Thymus (tissue), 11 donors: ENCODE measurements around the gene CUL3. TPM values are rescaled to one million over a fixed set of nuclear protein-coding genes. Genes with fewer than 3 reads are reported as not detected.
A peak's percentile ranks its signal among the peaks of the same experiment; 100 is the strongest.

ENCODE experiments used
- DNase-seq, 9 donors: peaks; one replicate each; pipeline ENCODE4 v3.0.0-alpha.2; 2013; ENCODE audit warnings: low spot score in 9 of 9, low read depth in 6 of 9, missing footprints in 1 of 9
- H3K27ac ChIP-seq, 2 donors: one replicate each; pipeline ENCODE4 v1.5.1; 2013; ENCODE audit warnings: control low read depth in 1 of 2, low read depth in 1 of 2, low read length in 1 of 2, mild to moderate bottlenecking in 1 of 2, moderate library complexity in 1 of 2
- H3K27me3 ChIP-seq, 2 donors: one replicate each; pipeline ENCODE4 v1.5.1; 2013; ENCODE audit warnings: low read length in 1 of 2; ENCODE audit not compliant: control insufficient read depth in 2 of 2, insufficient read depth in 1 of 2
- H3K36me3 ChIP-seq, 2 donors: one replicate each; pipeline ENCODE4 v1.5.1; 2013; ENCODE audit warnings: low read length in 1 of 2, mild to moderate bottlenecking in 1 of 2, moderate library complexity in 1 of 2; ENCODE audit not compliant: control insufficient read depth in 2 of 2, insufficient read depth in 2 of 2
- H3K4me1 ChIP-seq, 2 donors: one replicate each; pipeline ENCODE4 v1.5.1; 2013; ENCODE audit warnings: low read length in 2 of 2; ENCODE audit not compliant: control insufficient read depth in 2 of 2, insufficient read depth in 2 of 2
- H3K4me3 ChIP-seq, 2 donors: one replicate each; pipeline ENCODE4 v1.5.1; 2013; ENCODE audit warnings: low read length in 2 of 2, control low read depth in 1 of 2, mild to moderate bottlenecking in 1 of 2
- H3K9me3 ChIP-seq, 2 donors: one replicate each; pipeline ENCODE4 v1.5.1; 2013; ENCODE audit warnings: low read length in 1 of 2, mild to moderate bottlenecking in 1 of 2; ENCODE audit not compliant: control insufficient read depth in 2 of 2, insufficient read depth in 1 of 2
- WGBS: extraction: QIAGEN DNeasy Blood & Tissue Kit; methylation state at CpG from one replicate; pipeline ENCODE4 v1.1.7; 2013; 5-methylcytosine and 5-hydroxymethylcytosine counted together
- polyA plus RNA-seq: library from polyadenylated mRNA; stranded (reverse); fragments of 200-250 nt; gene quantifications from one replicate; pipeline ENCODE4 v1.2.3, GENCODE V29; 2013
- total RNA-seq: library from RNA; stranded (reverse); fragments of 120-200 nt; gene quantifications from one replicate; pipeline ENCODE4 v1.2.4, GENCODE V29; 2013
- donor health status: healthy.

CUL3 gene
- total and polyA plus RNA-seq, 2 donors = 67.3 to 134 TPM

GRCh38 chr2:224574423-224575084 lies 10.6 kb downstream of the CUL3 start:
- H3K36me3 ChIP-seq = no peaks in the 10 kb centered on the region
- peak in 5 of 9 donors; percentile 31 to 67 (median 35) for DNase-seq
- WGBS = 40% methylated on average over 3 of the region's 3 CpGs
- H3K4me3 ChIP-seq = no peak overlapping the region
- H3K4me1 ChIP-seq = peaks cover 18 to 23% of the 10 kb centered on the region in 2 donors
- peak overlapping the region in 1 of 2 donors; percentile 18 for H3K27ac ChIP-seq
- no peaks in the 10 kb centered on the region for H3K27me3 ChIP-seq
- H3K9me3 ChIP-seq = no peaks in the 10 kb centered on the region

- peaks cover 16 to 18% of the 10 kb centered on the region in 2 donors for H3K4me1 ChIP-seq
- no peak for DNase-seq
These were observed 11.4 kb downstream of the CUL3 start for GRCh38 chr2:224573724-224574123.

GRCh38 chr2:224572338-224572737 lies 12.8 kb downstream of the CUL3 start:
- Histone ChIP-seq H3K9me3 (no peaks in the 10 kb centered on the region), H3K4me1 (peaks cover 16 to 18% of the 10 kb centered on the region in 2 donors), H3K4me3 (no peak overlapping the region), H3K27me3 (no peaks in the 10 kb centered on the region), H3K36me3 (no peaks in the 10 kb centered on the region), H3K27ac (no peak overlapping the region)
- 94% methylated on average over 4 of the region's 4 CpGs for WGBS
- DNase-seq = no peak

More at GRCh38 chr2:224573724-224574123, 11.4 kb downstream of the CUL3 start:
- WGBS = 100% methylated on average over 1 of the region's 1 CpG
- Histone ChIP-seq H3K4me3 (no peak overlapping the region), H3K36me3 (no peaks in the 10 kb centered on the region), H3K27ac (no peak overlapping the region), H3K9me3 (no peaks in the 10 kb centered on the region), H3K27me3 (no peaks in the 10 kb centered on the region)

- no peak overlapping the region for H3K27ac ChIP-seq
- peaks cover 6 to 10% of the 10 kb centered on the region in 2 donors for H3K4me1 ChIP-seq
- H3K27me3 ChIP-seq = no peaks in the 10 kb centered on the region
- no peak overlapping the region for H3K4me3 ChIP-seq
- H3K9me3 ChIP-seq = peaks cover 0 to 6% of the 10 kb centered on the region in 2 donors
- DNase-seq = no peak
- 96% methylated on average over 4 of the region's 4 CpGs for WGBS
- H3K36me3 ChIP-seq = peaks cover 0 to 5% of the 10 kb centered on the region in 2 donors
These were observed 14.7 kb downstream of the CUL3 start for GRCh38 chr2:224570328-224570993.

- DNase-seq = no peak
- Histone ChIP-seq H3K27me3 (no peaks in the 10 kb centered on the region), H3K4me3 (no peak overlapping the region), H3K36me3 (peaks cover 0 to 5% of the 10 kb centered on the region in 2 donors), H3K4me1 (peaks cover 2 to 5% of the 10 kb centered on the region in 2 donors), H3K9me3 (peaks cover 0 to 6% of the 10 kb centered on the region in 2 donors), H3K27ac (no peak overlapping the region)
These were observed 15.5 kb downstream of the CUL3 start for GRCh38 chr2:224569654-224570053.

- Histone ChIP-seq H3K9me3 (peaks cover 0 to 6% of the 10 kb centered on the region in 2 donors), H3K36me3 (peaks cover 0 to 5% of the 10 kb centered on the region in 2 donors), H3K4me3 (no peak overlapping the region), H3K27me3 (no peaks in the 10 kb centered on the region), H3K27ac (no peak overlapping the region), H3K4me1 (peaks cover 0 to 3% of the 10 kb centered on the region in 2 donors)
- no peak for DNase-seq
- WGBS = 98% methylated on average over 4 of the region's 4 CpGs
These were observed 19.6 kb downstream of the CUL3 start for GRCh38 chr2:224565452-224566035.

GRCh38 chr2:224563537-224563936 lies 21.6 kb downstream of the CUL3 start:
- Histone ChIP-seq H3K27me3 (no peaks in the 10 kb centered on the region), H3K27ac (no peak overlapping the region), H3K4me3 (no peak overlapping the region), H3K9me3 (peaks cover 0 to 6% of the 10 kb centered on the region in 2 donors), H3K36me3 (peaks cover 0 to 8% of the 10 kb centered on the region in 2 donors), H3K4me1 (no peaks in the 10 kb centered on the region)
- no peak for DNase-seq

- 97% methylated on average over 4 of the region's 4 CpGs for WGBS
- no peak for DNase-seq
- H3K36me3 ChIP-seq = peaks cover 0 to 8% of the 10 kb centered on the region in 2 donors
- H3K27ac ChIP-seq = no peak overlapping the region
- no peaks in the 10 kb centered on the region for H3K27me3 ChIP-seq
- H3K4me3 ChIP-seq = no peak overlapping the region
- H3K9me3 ChIP-seq = peaks cover 0 to 6% of the 10 kb centered on the region in 2 donors
- no peaks in the 10 kb centered on the region for H3K4me1 ChIP-seq
These were observed 22.3 kb downstream of the CUL3 start for GRCh38 chr2:224562831-224563230.
